Right lobe of liver (tissue), 6 donors: ENCODE data around the gene KAT2A. TPM values are rescaled to one million over a fixed set of nuclear protein-coding genes. Genes with fewer than 3 reads are reported as not detected.

ENCODE experiments used
- ATAC-seq, 4 donors: fragments of 200-7000 bp; cut with Tn5 transposase; one replicate each; pipeline ENCODE4 v1.9.1; 2020; ENCODE audit warnings: mild to moderate bottlenecking in 4 of 4, moderate library complexity in 4 of 4
- DNase-seq, 3 donors: peaks; one replicate each; pipeline ENCODE4 v3.0.0-alpha.2; 2020
- H3K27ac ChIP-seq, 3 donors: fragments of 200-600 bp; one replicate each; pipeline ENCODE4 v1.8.0; 2022
- H3K27me3 ChIP-seq, 2 donors: fragments of 200-600 bp; one replicate each; pipeline ENCODE4 v1.8.0; 2022
- H3K36me3 ChIP-seq, 4 donors: fragments of 200-600 bp; sonication (generic) in 1 of 4; one replicate each; pipeline versions ENCODE4 v1.5.1 to v1.8.0; 2017 to 2022; ENCODE audit warnings: control low read depth in 1 of 4
- H3K4me1 ChIP-seq, 4 donors: fragments of 200-600 bp; sonication (generic) in 1 of 4; one replicate each; pipeline versions ENCODE4 v1.5.1 to v1.8.0; 2017 to 2022; ENCODE audit warnings: control low read depth in 1 of 4
- H3K4me3 ChIP-seq, 3 donors: fragments of 200-600 bp; one replicate each; pipeline ENCODE4 v1.8.0; 2022
- H3K9me3 ChIP-seq, 4 donors: fragments of 200-600 bp; sonication (generic) in 1 of 4; one replicate each; pipeline versions ENCODE4 v1.5.1 to v1.8.0; 2017 to 2022; ENCODE audit warnings: control low read depth in 1 of 4
- CTCF ChIP-seq, 4 donors: fragments of 200-600 bp in 3 of 4; fragments of 450-650 bp in 1 of 4; IDR thresholded peaks; one replicate each; pipeline versions ENCODE4 v1.5.1 to v1.8.0; 2016 to 2022; ENCODE audit warnings: antibody characterized with exemption in 4 of 4, mild to moderate bottlenecking in 2 of 4
- POLR2A ChIP-seq: fragments of 450-650 bp; IDR thresholded peaks from one replicate; pipeline ENCODE4 v1.6.1; 2017; ENCODE audit warnings: antibody characterized with exemption, mild to moderate bottlenecking
- WGBS: methylation state at CpG from one replicate; pipeline ENCODE4 v1.1.6; 2018; ENCODE audit warnings: low coverage, low lambda C conversion rate; ENCODE audit not compliant: insufficient coverage; ENCODE audit errors: missing lambda C conversion rate; 5-methylcytosine and 5-hydroxymethylcytosine counted together
- intact Hi-C, 2 donors: fragments of 100-400 bp; cut with DNase I; formaldehyde crosslinking; loops; one replicate each; pipeline versions ENCODE4 v1.11.2 to v1.14.1; 2022
- long read RNA-seq: library from polyadenylated mRNA; unstranded; transcript quantifications from one replicate; pipeline ENCODE4 v2.0.0, GENCODE V29; 2019
- total RNA-seq, 6 experiments: library from RNA; depleted of rRNA in 2 of 6; stranded (reverse); fragments of >200 nt in 2 of 6; fragmentation: NEBNext Ultra II Directional in 3 of 6; extraction: Animal tissue kit (Norgen Biotek cat#: 25700) in 3 of 6; gene quantifications; one replicate each; pipeline versions ENCODE4 v1.1.0 to v1.2.4, GENCODE V29; 2016 to 2023
- donor health status: DM: no; HTN: yes; CAD: no.
- donor health status: DM: no; HTN: no; CAD: no.
- donor health status: DM: no; HTN: no; CAD: no.
- donor health status: DM: no; HTN: yes; CAD: no.
- donor health status: DM: no; HTN: yes; CAD: no.

Gene KAT2A
- 10 to 100 TPM; 14.3 to 36.4 (median 21.3) TPM for total RNA-seq
- long read RNA-seq, partial matches to known transcripts: 1 of 2 reads
- long read RNA-seq, other reads (novel, unspliced or antisense): 1 of 2 reads

DNA sequence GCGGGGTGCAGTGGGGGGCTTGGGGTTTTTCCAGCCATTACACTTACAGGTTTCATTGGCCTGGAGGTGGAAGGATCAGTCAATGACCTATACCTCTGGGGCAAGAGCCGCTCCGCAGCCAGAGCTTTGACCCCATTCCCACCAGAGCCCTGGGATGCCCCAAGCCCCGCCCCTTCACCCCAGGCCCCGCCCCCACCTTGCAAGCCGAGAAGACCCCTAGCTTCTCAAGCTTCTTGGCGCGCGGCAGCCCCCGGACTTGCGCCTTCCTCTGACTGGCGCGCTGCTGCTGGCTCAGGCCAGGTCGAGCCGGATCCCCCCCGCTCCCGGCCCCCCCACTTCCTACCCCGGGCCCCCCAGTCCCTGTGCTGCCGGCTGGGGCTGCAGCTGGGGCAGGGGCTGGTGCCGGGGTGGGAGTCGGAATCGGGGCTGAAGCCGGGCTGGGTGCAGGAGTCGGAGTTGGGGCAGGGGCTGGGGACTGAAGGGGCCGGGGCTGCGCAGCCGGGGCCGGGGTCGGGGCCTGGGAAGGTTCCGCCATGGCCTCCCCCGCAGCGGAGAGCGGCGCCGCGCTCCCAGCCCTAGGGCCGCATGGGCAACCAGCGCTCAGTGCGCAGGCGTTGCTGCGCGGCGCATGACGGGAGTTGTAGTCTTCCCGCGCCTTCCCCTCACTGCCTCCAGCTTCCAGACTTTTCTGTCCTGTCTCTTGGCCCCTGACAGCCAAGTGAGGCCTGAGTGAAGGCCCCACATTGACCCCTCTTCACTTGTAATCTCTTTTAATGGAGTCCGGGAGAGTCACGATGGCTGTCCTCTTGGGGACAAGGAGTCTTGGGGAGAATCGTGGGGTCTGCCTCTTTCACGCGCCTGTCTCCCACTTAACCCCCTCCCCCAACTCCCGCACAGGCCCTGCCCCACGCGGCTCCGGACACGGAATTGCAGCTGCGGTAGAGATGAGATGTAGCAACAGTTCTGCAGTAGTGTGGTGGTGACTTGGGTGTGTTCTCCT lies at the start of gene KAT2A:
TSS of gene KAT2A (minus strand) at position 598 of the 1,000 bp plus-strand sequence. CDS start at position 535, 63 bp downstream.
- peak; percentile 28 for TF ChIP-seq POLR2A
- no peak for TF ChIP-seq CTCF (IDR thresholded peaks at IDR 0.05)
- intact Hi-C loops: loop anchor here in 1 of 2 donors (10.0 kb wide), 1 partner anchor 54 kb away; no protein-coding TSS in a partner anchor
- peaks cover 0 to 18% (median 5%) of the 10 kb centered on the region in 4 donors for H3K36me3 ChIP-seq
- peak within 1 kb of the TSS; percentile 50 to 79 (median 66) for H3K27ac ChIP-seq
- DNase-seq: peak; percentile 85 to 89 (median 88)
- no peaks in the 10 kb centered on the region for H3K27me3 ChIP-seq
- peak within 1 kb of the TSS; percentile 70 to 74 (median 71) for H3K4me3 ChIP-seq
- H3K4me1 ChIP-seq: peaks cover 0 to 29% (median 4%) of the 10 kb centered on the region in 4 donors
- peak; percentile 73 to 80 (median 80) for ATAC-seq
- WGBS: 4% methylated on average over 17 of the region's 57 CpGs
- H3K9me3 ChIP-seq: no peaks in the 10 kb centered on the region

GRCh38 chr17:42169351-42169750 lies 48.2 kb upstream of the KAT2A start:
- Histone ChIP-seq H3K4me1 (no peaks in the 10 kb centered on the region), H3K36me3 (no peaks in the 10 kb centered on the region), H3K9me3 (no peaks in the 10 kb centered on the region), H3K4me3 (no peak overlapping the region), H3K27me3 (no peaks in the 10 kb centered on the region), H3K27ac (no peak overlapping the region)
- DNase-seq (no peak), ATAC-seq (no peak)
- intact Hi-C loops: no loop called here
- TF ChIP-seq CTCF (IDR thresholded peaks at IDR 0.05): no peak
- TF ChIP-seq POLR2A: no peak
- WGBS: 86% methylated on average over 7 of the region's 29 CpGs

DNA sequence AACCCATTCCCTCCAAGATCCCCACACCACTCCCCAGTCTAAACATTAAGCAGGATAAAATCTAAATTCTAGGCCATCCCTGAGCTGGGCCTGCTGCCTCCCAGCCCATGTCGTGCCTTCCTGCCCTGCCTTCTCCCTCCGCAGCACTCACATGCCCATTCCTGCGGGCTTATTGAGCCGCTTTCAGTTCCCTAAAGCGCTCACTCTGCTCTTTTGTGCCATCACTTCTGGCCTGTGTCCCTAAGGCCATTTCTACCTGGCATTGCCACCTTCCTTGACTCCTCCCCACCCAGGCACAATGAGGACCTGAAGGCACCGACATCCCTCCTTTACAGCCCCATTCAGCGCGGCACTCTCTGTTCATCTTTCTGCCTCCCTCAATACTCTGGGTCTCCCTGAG lies 46.6 kb upstream of the KAT2A start:
- no peaks in the 10 kb centered on the region for H3K36me3 ChIP-seq
- intact Hi-C loops: no loop called here
- no peaks in the 10 kb centered on the region for H3K9me3 ChIP-seq
- no peak for TF ChIP-seq CTCF (IDR thresholded peaks at IDR 0.05)
- DNase-seq (no peak), ATAC-seq (no peak)
- no peak overlapping the region for H3K27ac ChIP-seq
- no peaks in the 10 kb centered on the region for H3K27me3 ChIP-seq
- no peaks in the 10 kb centered on the region for H3K4me1 ChIP-seq
- H3K4me3 ChIP-seq: no peak overlapping the region
- WGBS: 83% methylated on average over 8 of the region's 8 CpGs

GRCh38 chr17:42166196-42166763 lies 45.1 kb upstream of the KAT2A start:
- no peaks in the 10 kb centered on the region for H3K36me3 ChIP-seq
- H3K27ac ChIP-seq: no peak overlapping the region
- no CpG with 5 or more reads among the region's 19 CpGs for WGBS
- H3K27me3 ChIP-seq: no peaks in the 10 kb centered on the region
- intact Hi-C loops: no loop called here
- H3K4me1 ChIP-seq: no peaks in the 10 kb centered on the region
- H3K4me3 ChIP-seq: no peak overlapping the region
- H3K9me3 ChIP-seq: no peaks in the 10 kb centered on the region
- no peak for DNase-seq
- no peak for TF ChIP-seq POLR2A
- peak in 1 of 4 donors; percentile 7 for ATAC-seq
